Progenitor cell of endocrine pancreas (in vitro differentiated cells): ENCODE results near the gene ATP1A2. TPM values are rescaled to one million over a fixed set of nuclear protein-coding genes. Genes with fewer than 3 reads are reported as not detected.

ENCODE experiments used
- DNase-seq: peaks from one replicate; pipeline ENCODE4 v3.0.0; 2021; ENCODE audit warnings: low spot score; ENCODE audit not compliant: unreplicated experiment
- H3K27ac Mint-ChIP-seq: 2 replicates; pipeline ENCODE4 v1.8.0; 2021; ENCODE audit warnings: mild to moderate bottlenecking, moderate library complexity, mixed read lengths
- H3K27me3 Mint-ChIP-seq: 2 replicates; pipeline ENCODE4 v1.8.0; 2021; ENCODE audit warnings: mixed read lengths
- H3K36me3 Mint-ChIP-seq: 2 replicates; pipeline ENCODE4 v1.8.0; 2022; ENCODE audit warnings: mixed read lengths; ENCODE audit not compliant: insufficient read depth
- H3K4me1 Mint-ChIP-seq: 2 replicates; pipeline ENCODE4 v1.8.0; 2021; ENCODE audit warnings: low read depth, mixed read lengths
- H3K4me3 Mint-ChIP-seq: 2 replicates; pipeline ENCODE4 v1.8.0; 2021; ENCODE audit warnings: low read depth, mild to moderate bottlenecking, moderate library complexity, mixed read lengths
- H3K9me3 Mint-ChIP-seq: 2 replicates; pipeline ENCODE4 v1.8.0; 2021; ENCODE audit warnings: low read depth, mixed read lengths
- total RNA-seq: library from RNA; stranded (reverse); gene quantifications from 2 replicates; pipeline ENCODE4 v1.2.1, GENCODE V29; 2021
- TF ChIP-seq, protein P1 (sequence below): fragments of 200-600 bp; sonication (generic); IDR thresholded peaks from one replicate; pipeline ENCODE4 v1.5.0; 2021; ENCODE audit warnings: antibody characterized with exemption, mild to moderate bottlenecking; ENCODE audit not compliant: unreplicated experiment

ATP1A2 gene
- total RNA-seq, 1 donor from 2014 or later: not detected

DNA sequence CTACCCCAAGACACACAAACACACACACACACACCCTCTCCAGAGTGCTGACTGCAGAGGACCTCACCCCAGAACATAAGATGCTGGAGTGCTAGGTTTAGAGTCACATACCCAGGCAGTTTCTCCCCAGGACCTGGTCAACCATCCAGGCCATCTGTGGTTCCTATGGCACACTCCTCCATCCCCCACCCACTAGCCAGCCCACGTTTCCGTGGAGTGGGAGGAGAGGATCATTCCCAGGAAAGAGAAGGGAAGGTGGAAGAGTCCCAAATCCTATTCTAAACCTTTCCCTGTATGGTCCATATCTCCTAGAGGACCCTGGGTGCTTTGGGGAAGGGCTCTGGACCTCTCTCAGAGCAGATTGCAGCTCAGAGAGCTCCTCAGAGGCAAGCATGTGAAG, 33.1 kb upstream of the ATP1A2 start:
- peaks cover 4% of the 10 kb centered on the region for H3K36me3 Mint-ChIP-seq
- no peak for DNase-seq
- TF ChIP-seq, protein P1, sequence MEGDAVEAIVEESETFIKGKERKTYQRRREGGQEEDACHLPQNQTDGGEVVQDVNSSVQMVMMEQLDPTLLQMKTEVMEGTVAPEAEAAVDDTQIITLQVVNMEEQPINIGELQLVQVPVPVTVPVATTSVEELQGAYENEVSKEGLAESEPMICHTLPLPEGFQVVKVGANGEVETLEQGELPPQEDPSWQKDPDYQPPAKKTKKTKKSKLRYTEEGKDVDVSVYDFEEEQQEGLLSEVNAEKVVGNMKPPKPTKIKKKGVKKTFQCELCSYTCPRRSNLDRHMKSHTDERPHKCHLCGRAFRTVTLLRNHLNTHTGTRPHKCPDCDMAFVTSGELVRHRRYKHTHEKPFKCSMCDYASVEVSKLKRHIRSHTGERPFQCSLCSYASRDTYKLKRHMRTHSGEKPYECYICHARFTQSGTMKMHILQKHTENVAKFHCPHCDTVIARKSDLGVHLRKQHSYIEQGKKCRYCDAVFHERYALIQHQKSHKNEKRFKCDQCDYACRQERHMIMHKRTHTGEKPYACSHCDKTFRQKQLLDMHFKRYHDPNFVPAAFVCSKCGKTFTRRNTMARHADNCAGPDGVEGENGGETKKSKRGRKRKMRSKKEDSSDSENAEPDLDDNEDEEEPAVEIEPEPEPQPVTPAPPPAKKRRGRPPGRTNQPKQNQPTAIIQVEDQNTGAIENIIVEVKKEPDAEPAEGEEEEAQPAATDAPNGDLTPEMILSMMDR: no peak
- H3K9me3 Mint-ChIP-seq: no peaks in the 10 kb centered on the region
- peaks cover 74% of the 10 kb centered on the region for H3K27me3 Mint-ChIP-seq
- no peak overlapping the region for H3K4me3 Mint-ChIP-seq
- H3K27ac Mint-ChIP-seq: no peak overlapping the region
- no peaks in the 10 kb centered on the region for H3K4me1 Mint-ChIP-seq

DNA sequence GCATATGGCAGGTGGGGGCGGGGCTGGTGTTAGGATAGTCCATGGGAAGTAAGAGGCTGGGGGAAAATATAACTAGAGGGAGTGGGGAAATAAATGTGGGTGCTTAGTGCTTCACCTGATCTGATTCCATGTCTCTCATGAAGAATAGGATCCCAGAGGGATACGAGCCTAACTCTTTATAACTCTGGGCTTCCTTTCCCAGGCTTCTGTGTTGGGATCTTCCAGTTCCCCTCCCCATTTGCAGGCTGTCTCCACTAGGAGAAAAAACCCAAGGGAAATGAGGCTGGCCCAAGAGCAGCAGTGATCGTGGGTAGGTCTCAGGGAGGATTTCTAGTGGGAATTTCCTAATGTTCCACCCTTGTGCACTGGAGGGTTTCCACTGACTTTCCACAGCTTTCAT, 32.6 kb upstream of the ATP1A2 start:
- TF ChIP-seq, protein P1: no peak
- no peaks in the 10 kb centered on the region for H3K4me1 Mint-ChIP-seq
- no peak overlapping the region for H3K4me3 Mint-ChIP-seq
- H3K27ac Mint-ChIP-seq: no peak overlapping the region
- H3K27me3 Mint-ChIP-seq: peaks cover 73% of the 10 kb centered on the region
- peaks cover 4% of the 10 kb centered on the region for H3K36me3 Mint-ChIP-seq
- no peak for DNase-seq
- no peaks in the 10 kb centered on the region for H3K9me3 Mint-ChIP-seq

DNA sequence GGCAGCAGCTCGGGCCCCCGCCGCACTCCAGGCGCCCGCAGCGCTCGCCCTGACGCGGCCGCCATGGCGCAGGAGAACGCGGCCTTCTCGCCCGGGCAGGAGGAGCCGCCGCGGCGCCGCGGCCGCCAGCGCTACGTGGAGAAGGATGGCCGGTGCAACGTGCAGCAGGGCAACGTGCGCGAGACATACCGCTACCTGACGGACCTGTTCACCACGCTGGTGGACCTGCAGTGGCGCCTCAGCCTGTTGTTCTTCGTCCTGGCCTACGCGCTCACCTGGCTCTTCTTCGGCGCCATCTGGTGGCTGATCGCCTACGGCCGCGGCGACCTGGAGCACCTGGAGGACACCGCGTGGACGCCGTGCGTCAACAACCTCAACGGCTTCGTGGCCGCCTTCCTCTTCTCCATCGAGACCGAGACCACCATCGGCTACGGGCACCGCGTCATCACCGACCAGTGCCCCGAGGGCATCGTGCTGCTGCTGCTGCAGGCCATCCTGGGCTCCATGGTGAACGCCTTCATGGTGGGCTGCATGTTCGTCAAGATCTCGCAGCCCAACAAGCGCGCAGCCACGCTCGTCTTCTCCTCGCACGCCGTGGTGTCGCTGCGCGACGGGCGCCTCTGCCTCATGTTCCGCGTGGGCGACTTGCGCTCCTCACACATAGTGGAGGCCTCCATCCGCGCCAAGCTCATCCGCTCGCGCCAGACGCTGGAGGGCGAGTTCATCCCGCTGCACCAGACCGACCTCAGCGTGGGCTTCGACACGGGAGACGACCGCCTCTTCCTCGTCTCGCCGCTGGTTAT, 31.4 kb upstream of the ATP1A2 start:
- Mint-ChIP-seq H3K9me3 (no peaks in the 10 kb centered on the region), H3K4me1 (no peaks in the 10 kb centered on the region), H3K36me3 (peaks cover 9% of the 10 kb centered on the region), H3K27ac (no peak overlapping the region), H3K27me3 (peaks cover 64% of the 10 kb centered on the region), H3K4me3 (peak overlapping the region; percentile 4)
- TF ChIP-seq, protein P1: peak; percentile 87
- DNase-seq: peak; percentile 82

DNA sequence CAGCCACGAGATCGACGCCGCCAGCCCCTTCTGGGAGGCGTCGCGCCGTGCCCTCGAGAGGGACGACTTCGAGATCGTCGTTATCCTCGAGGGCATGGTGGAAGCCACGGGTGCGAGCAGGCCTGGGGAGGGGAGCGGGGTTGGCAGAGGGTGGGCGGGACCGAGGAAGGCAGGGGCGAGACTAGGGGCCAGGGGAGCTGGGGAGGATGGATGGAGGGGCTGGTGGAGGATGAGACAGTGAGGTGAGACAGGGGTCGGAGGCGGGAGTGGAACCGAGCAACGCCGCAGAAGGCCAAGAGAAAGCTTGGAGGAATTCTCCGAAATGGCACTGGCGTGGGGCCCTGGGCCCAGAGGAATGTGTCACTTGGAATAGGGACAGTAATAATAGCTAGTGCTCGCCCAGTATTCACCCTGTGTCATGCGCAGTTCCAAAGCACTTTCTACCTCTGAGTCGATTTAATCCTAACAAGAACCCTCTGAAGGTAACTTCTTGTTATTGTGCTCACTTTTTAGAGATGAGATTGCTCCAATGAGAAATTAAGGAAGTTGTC, 30.7 kb upstream of the ATP1A2 start:
- TF ChIP-seq, protein P1: no peak
- H3K9me3 Mint-ChIP-seq: no peaks in the 10 kb centered on the region
- no peak for DNase-seq
- H3K4me3 Mint-ChIP-seq: no peak overlapping the region
- H3K27ac Mint-ChIP-seq: no peak overlapping the region
- no peaks in the 10 kb centered on the region for H3K4me1 Mint-ChIP-seq
- H3K36me3 Mint-ChIP-seq: peaks cover 10% of the 10 kb centered on the region
- H3K27me3 Mint-ChIP-seq: peaks cover 57% of the 10 kb centered on the region

DNA sequence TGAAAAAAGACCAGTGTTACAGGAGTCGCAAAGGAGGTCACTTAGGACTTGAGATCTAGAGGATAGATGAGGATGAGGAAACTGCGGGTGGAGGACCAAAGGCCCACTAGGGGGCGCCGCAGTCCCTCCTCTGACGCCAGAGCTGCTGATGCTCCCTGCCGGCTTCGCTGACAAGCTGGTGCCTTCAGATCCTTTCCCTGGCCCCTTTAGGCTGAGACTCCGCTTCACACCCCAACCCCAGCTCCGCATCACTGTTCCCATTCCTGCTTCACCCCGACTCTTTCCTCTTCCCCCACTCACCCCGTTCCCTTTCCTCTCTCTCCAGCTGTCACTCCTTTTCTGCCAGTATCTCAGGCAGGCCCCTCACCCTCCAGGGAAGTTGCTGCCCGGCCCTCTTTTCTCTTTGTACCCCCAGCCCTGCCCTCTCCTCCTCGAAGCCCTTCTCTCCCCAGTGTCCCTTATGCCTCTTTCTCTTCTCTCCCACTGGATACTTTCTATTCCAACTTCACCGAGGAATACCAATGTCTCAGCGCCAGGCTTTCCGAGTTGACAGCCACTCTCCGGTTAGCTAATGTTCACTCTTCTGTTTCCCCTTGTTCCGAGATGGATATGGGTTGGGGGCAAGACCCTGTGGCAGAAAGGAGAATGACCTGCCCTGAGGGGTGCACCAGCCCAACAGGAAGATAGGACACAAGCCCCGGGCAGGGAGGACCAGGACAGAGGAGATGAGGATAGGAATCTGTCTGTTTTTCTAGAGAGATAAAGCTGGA, 29.7 kb upstream of the ATP1A2 start:
- TF ChIP-seq, protein P1: peak; percentile 84
- Mint-ChIP-seq H3K9me3 (no peaks in the 10 kb centered on the region), H3K27ac (peak overlapping the region; percentile 54), H3K27me3 (peaks cover 47% of the 10 kb centered on the region), H3K4me1 (no peaks in the 10 kb centered on the region), H3K36me3 (peaks cover 10% of the 10 kb centered on the region), H3K4me3 (no peak overlapping the region)
- peak; percentile 55 for DNase-seq
